KOPT-K1 (cell line): ENCODE data around the gene LGALS7.
"Not testable (repeated sequence)": the region's sequence is repeated elsewhere in the genome, so short reads cannot be mapped to it uniquely, and the experiment has no call there.

Source experiments
- H3K27ac ChIP-seq: fragments of 200-600 bp; sonication (generic); 2 replicates; pipeline ENCODE4 v1.5.1; 2016; ENCODE audit warnings: antibody characterized with exemption, mild to moderate bottlenecking, low read depth, low read length; ENCODE audit not compliant: poor library complexity, severe bottlenecking
- H3K36me3 ChIP-seq: fragments of 200-600 bp; sonication (generic); 2 replicates; pipeline ENCODE4 v1.5.1; 2017; ENCODE audit warnings: antibody characterized with exemption, mild to moderate bottlenecking, low read length, moderate library complexity; ENCODE audit not compliant: insufficient read depth
- H3K9me3 ChIP-seq: fragments of 200-600 bp; sonication (generic); 2 replicates; pipeline ENCODE4 v1.5.1; 2017; ENCODE audit warnings: antibody characterized with exemption, low read length, mild to moderate bottlenecking; ENCODE audit not compliant: insufficient read depth, poor library complexity, severe bottlenecking

LGALS7 gene

GRCh38 chr19:38788478-38789243 is 15.3 kb upstream of the LGALS7 start, which contains the start of gene LGALS7B:
TSS of gene LGALS7B (plus strand) at chr19:38789200. CDS start at chr19:38789227, 27 bp downstream.
- Histone ChIP-seq H3K27ac (no peak within 1 kb of the TSS), H3K9me3 (no peaks in the 10 kb centered on the region)

GRCh38 chr19:38786572-38787265 is 13.4 kb upstream of the LGALS7 start:
- Histone ChIP-seq H3K27ac (no peak overlapping the region), H3K9me3 (no peaks in the 10 kb centered on the region), H3K36me3 (no peaks in the 10 kb centered on the region)

More at GRCh38 chr19:38788478-38789243, 15.3 kb upstream of the LGALS7 start, which contains the start of gene LGALS7B:
- no peaks in the 10 kb centered on the region for H3K36me3 ChIP-seq

GRCh38 chr19:38786061-38786460 is 12.7 kb upstream of the LGALS7 start:
- not testable (repeated sequence) for H3K36me3 ChIP-seq, H3K27ac ChIP-seq, H3K9me3 ChIP-seq

- Histone ChIP-seq H3K9me3 (no peaks in the 10 kb centered on the region), H3K27ac (no peak overlapping the region), H3K36me3 (no peaks in the 10 kb centered on the region)
These were observed 11.9 kb upstream of the LGALS7 start for GRCh38 chr19:38785187-38785699.

GRCh38 chr19:38784224-38784623 is 10.9 kb upstream of the LGALS7 start:
- Histone ChIP-seq H3K36me3 (no peaks in the 10 kb centered on the region), H3K27ac (no peak overlapping the region), H3K9me3 (no peaks in the 10 kb centered on the region)

GRCh38 chr19:38782212-38782611 is 8.9 kb upstream of the LGALS7 start:
- not testable (repeated sequence) for H3K9me3 ChIP-seq, H3K27ac ChIP-seq, H3K36me3 ChIP-seq

GRCh38 chr19:38781058-38781457 is 7.7 kb upstream of the LGALS7 start:
- H3K9me3 ChIP-seq = no peaks in the 10 kb centered on the region

GRCh38 chr19:38780443-38780842 is 7.1 kb upstream of the LGALS7 start:
- Histone ChIP-seq H3K36me3 (no peaks in the 10 kb centered on the region), H3K27ac (no peak overlapping the region), H3K9me3 (no peaks in the 10 kb centered on the region)

More at GRCh38 chr19:38781058-38781457, 7.7 kb upstream of the LGALS7 start:
- H3K27ac ChIP-seq = no peak overlapping the region
- H3K36me3 ChIP-seq = no peaks in the 10 kb centered on the region

GRCh38 chr19:38778733-38779132 is 5.4 kb upstream of the LGALS7 start:
- H3K9me3 ChIP-seq = no peaks in the 10 kb centered on the region
- no peaks in the 10 kb centered on the region for H3K36me3 ChIP-seq
- H3K27ac ChIP-seq = no peak overlapping the region

- Histone ChIP-seq H3K9me3 (no peaks in the 10 kb centered on the region), H3K36me3 (no peaks in the 10 kb centered on the region), H3K27ac (no peak overlapping the region)
These were observed 1.0 kb upstream of the LGALS7 start for GRCh38 chr19:38774181-38774950.

GRCh38 chr19:38771569-38771968 is 1.7 kb downstream of the LGALS7 start:
- not testable (repeated sequence) for H3K9me3 ChIP-seq, H3K27ac ChIP-seq, H3K36me3 ChIP-seq

GRCh38 chr19:38770949-38771275 is 2.4 kb downstream of the LGALS7 start:
- H3K27ac ChIP-seq, H3K36me3 ChIP-seq, H3K9me3 ChIP-seq: not testable (repeated sequence)

- not testable (repeated sequence) for H3K27ac ChIP-seq, H3K9me3 ChIP-seq, H3K36me3 ChIP-seq
These were observed 2.9 kb downstream of the LGALS7 start for GRCh38 chr19:38770228-38770948.

- Histone ChIP-seq H3K36me3 (no peaks in the 10 kb centered on the region), H3K27ac (no peak overlapping the region), H3K9me3 (no peaks in the 10 kb centered on the region)
These were observed 3.6 kb downstream of the LGALS7 start for GRCh38 chr19:38769635-38770211.
